ENCODE measurements around the gene FAM229A. TPM values are rescaled to one million over a fixed set of nuclear protein-coding genes. Genes with fewer than 3 reads are reported as not detected.
A peak's percentile ranks its signal among the peaks of the same experiment; 100 is the strongest.

FAM229A gene
- total RNA-seq, 1 donor from 2014 or later = 2.8 TPM

DNA sequence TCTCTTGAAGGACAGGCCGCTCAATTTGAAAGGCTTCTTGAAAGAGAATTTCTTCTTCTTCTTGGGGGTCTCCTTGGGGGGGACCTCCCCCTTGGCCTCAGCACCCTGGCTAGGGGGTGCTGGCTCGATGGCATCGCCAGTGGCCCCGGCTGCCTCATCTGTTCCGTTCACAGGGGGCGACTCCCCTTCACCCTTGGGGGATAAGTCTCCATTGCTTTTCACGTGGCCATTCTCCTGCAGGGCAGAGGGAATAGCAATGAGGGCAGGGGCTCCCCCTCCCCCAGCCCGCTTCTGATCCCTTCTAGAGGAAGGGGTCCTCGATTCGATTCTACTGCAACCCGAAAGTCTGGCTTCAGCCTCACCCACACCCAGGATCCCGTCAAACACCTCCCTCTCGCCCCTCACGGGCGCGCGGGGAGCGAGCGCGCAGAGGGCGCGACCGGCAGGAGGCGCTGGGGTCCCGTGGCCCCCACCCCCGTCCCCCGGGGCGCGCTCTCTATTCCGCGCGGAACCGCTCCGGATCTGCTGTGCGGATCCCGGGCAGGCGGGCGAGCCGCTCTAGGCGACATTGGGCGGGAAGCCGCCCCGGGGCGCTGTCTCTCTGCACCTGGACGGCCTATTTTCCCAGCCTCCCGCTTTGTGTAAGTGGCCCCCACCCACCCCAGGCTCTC lies 27.3 kb downstream of the FAM229A start:
- ATAC-seq = peak; percentile 54
- intact Hi-C loops (cut with micrococcal nuclease) = no loop called here
- peak; percentile 77 for DNase-seq

GRCh38 chr1:32334274-32334861 lies 27.9 kb downstream of the FAM229A start:
- ATAC-seq (no peak), DNase-seq (no peak)
- intact Hi-C loops (cut with micrococcal nuclease) = no loop called here

DNA sequence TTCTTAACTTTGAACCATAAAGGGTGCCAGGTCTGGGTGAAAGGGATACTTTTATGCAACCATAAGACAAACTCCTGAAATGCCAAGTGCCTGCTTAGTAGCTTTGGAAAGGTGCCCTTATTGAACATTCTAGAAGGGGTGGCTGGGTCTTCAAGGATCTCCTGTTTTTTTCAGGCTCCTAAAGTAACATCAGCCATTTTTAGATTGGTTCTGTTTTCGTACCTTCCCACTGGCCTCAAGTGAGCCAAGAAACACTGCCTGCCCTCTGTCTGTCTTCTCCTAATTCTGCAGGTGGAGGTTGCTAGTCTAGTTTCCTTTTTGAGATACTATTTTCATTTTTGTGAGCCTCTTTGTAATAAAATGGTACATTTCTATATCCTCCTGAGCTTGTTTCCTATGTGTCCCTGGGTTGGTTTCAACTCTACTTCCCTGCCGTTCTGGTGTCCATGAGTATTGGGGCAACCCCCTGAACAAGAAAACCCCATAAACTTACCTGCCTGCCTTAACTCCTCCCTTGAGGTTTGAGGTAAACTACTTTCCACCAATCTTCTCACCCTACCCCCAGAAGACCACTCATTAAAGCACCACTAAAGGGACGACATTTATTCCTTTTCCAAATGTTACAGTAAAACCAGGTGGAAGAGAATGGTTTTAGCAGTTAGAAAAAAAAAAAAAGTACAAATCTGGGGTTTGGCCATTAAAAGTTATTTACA lies 28.9 kb downstream of the FAM229A start:
- ATAC-seq = no peak
- DNase-seq = no peak
- intact Hi-C loops (cut with micrococcal nuclease) = no loop called here

- no peak for DNase-seq
- ATAC-seq = no peak
- intact Hi-C loops (cut with micrococcal nuclease) = no loop called here
These were observed 29.8 kb downstream of the FAM229A start for GRCh38 chr1:32332290-32333079.

DNA sequence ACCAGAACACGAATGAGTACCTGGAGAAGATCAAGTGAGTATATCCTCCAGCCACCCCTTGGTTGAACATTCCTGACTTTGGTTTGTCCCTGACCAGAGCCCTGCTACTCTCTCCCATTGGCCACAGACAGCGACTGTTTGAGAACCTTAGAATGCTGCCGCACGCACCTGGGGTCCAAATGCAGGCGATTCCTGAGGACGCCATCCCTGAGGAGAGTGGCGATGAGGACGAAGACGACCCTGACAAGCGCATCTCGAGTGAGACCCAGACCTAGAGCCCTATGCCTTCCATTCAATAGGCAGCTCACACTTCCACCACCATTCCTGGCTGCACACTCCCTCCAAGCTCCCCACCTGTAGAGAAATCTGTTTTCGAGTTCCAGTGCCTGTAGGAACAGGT lies 30.7 kb downstream of the FAM229A start:
- DNase-seq (no peak), ATAC-seq (no peak)
- intact Hi-C loops (cut with micrococcal nuclease) = no loop called here

DNA sequence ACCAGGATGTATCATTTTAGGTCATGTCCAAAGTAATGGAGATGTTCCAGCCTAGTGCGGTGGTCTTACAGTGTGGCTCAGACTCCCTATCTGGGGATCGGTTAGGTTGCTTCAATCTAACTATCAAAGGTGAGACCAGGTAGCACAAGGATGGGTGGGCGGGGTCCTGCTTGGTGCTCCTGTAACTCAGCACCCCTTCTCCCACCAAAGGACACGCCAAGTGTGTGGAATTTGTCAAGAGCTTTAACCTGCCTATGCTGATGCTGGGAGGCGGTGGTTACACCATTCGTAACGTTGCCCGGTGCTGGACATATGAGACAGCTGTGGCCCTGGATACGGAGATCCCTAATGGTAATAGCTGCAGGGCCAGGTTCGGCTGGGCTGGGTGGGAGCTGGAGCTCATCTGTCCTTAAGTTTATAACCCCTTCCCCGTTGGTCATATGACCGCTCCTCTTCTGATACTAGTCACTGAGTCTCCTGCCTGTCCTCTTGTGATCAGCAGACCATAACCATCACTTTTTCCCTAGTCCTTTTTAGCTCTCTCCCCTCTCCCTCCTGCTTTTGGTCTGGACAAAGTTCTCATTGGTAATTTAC lies 31.6 kb downstream of the FAM229A start:
- DNase-seq = no peak
- ATAC-seq = no peak
- intact Hi-C loops (cut with micrococcal nuclease) = no loop called here

- ATAC-seq (no peak), DNase-seq (no peak)
- intact Hi-C loops (cut with micrococcal nuclease) = no loop called here
These were observed 32.3 kb downstream of the FAM229A start for GRCh38 chr1:32329931-32330466.

- no peak for ATAC-seq
- intact Hi-C loops (cut with micrococcal nuclease) = no loop called here
These were observed 35.1 kb downstream of the FAM229A start for GRCh38 chr1:32327204-32327603.

DNA sequence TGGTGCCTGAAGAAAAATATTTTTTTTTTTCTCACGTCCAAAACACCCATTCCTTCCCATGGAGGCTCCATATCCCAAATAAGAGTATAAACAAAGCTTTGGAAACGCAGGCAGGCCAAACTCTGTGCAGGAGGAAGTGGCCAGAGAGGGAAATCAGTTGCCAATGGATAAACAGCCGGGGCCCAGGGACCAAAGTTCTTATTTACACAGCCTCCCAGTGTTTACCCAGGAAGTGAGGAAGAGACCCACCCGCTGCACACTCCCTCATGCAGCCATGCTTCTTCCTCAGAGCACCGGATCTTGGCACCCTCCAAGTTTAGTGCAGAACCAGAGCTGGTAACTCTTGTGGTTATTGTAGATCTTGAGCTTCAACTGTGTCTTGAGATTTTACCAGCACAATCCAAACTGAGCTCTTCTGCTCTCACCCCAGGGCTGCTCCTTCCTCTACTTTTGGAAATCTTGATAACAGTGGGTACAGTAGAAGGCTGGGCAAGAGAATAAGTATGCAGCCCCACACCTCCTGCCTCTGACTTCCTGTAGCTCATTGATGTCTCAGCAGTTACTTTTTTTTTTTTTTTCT lies 40.5 kb downstream of the FAM229A start:
- no peak for DNase-seq
- ATAC-seq = peak; percentile 27
- intact Hi-C loops (cut with micrococcal nuclease) = no loop called here

More at GRCh38 chr1:32327204-32327603, 35.1 kb downstream of the FAM229A start:
- no peak for DNase-seq

GRCh38 chr1:32318127-32318869 lies 44.0 kb downstream of the FAM229A start:
- intact Hi-C loops (cut with micrococcal nuclease) = no loop called here
- DNase-seq (no peak), ATAC-seq (no peak)

GRCh38 chr1:32316903-32317277 lies 45.4 kb downstream of the FAM229A start:
- DNase-seq = no peak
- ATAC-seq = no peak
- intact Hi-C loops (cut with micrococcal nuclease) = no loop called here

- DNase-seq = no peak
- intact Hi-C loops (cut with micrococcal nuclease) = no loop called here
These were observed 50.4 kb downstream of the FAM229A start for GRCh38 chr1:32311709-32312393.

More at GRCh38 chr1:32311709-32312393, 50.4 kb downstream of the FAM229A start:
- no peak for ATAC-seq

Other genes starting within 250 kb of the FAM229A start
- 16.5 TPM for gene TXLNA, start 182.8 kb downstream of the FAM229A start, total RNA-seq
- gene CCDC28B, start 161.9 kb downstream of the FAM229A start, total RNA-seq = 33.2 TPM
- 0.92 TPM for gene IQCC, start 156.8 kb downstream of the FAM229A start, total RNA-seq
- not detected for gene DCDC2B, start 153.4 kb downstream of the FAM229A start, total RNA-seq
- gene TMEM234, start 140.1 kb downstream of the FAM229A start, total RNA-seq = 7.4 TPM
- gene EIF3I, start 140.1 kb downstream of the FAM229A start, total RNA-seq = 104 TPM
- 9.1 TPM for gene FAM167B, start 115.3 kb downstream of the FAM229A start, total RNA-seq
- gene LCK, start 111.2 kb downstream of the FAM229A start, total RNA-seq = 0.50 TPM
- 46.1 TPM for gene HDAC1, start 70.4 kb downstream of the FAM229A start, total RNA-seq
- 15.3 TPM for gene MARCKSL1, start 26.3 kb downstream of the FAM229A start, total RNA-seq
- 2.0 TPM for gene TSSK3, start 54 bp upstream of the FAM229A start, total RNA-seq
- gene BSDC1, start 32.0 kb upstream of the FAM229A start, total RNA-seq = 40.5 TPM
- not detected for gene ZBTB8B, start 102.6 kb upstream of the FAM229A start, total RNA-seq
- gene ZBTB8A, start 176.9 kb upstream of the FAM229A start, total RNA-seq = 2.5 TPM